Measurements from ENCODE around the gene TMEM229B. TPM values are rescaled to one million over a fixed set of nuclear protein-coding genes. Genes with fewer than 3 reads are reported as not detected.
A peak's percentile ranks its signal among the peaks of the same experiment; 100 is the strongest.

TMEM229B gene
- total and polyA plus RNA-seq, 8 donors = 1.9 to 7.5 (median 3.7) TPM

GRCh38 chr14:67516676-67517075, 28.2 kb upstream of the TMEM229B start:
- ATAC-seq (no peak), DNase-seq (no peak), FAIRE-seq (no peak)
- intact Hi-C loops (cut with DNase I) = no loop called here
- Histone ChIP-seq H3K36me3 (no peaks in the 10 kb centered on the region), H3K4me1 (peaks cover 0 to 14% (median 13%) of the 10 kb centered on the region in 3 donors), H3K27me3 (no peaks in the 10 kb centered on the region), H3K9me3 (no peaks in the 10 kb centered on the region), H3K4me3 (no peak overlapping the region), H3K27ac (no peak overlapping the region)
- no peak for TF ChIP-seq CTCF (IDR thresholded peaks at IDR 0.05)
- 42 to 58% methylated on average over 2 of the region's 2 CpGs for WGBS, 2 donors

DNA sequence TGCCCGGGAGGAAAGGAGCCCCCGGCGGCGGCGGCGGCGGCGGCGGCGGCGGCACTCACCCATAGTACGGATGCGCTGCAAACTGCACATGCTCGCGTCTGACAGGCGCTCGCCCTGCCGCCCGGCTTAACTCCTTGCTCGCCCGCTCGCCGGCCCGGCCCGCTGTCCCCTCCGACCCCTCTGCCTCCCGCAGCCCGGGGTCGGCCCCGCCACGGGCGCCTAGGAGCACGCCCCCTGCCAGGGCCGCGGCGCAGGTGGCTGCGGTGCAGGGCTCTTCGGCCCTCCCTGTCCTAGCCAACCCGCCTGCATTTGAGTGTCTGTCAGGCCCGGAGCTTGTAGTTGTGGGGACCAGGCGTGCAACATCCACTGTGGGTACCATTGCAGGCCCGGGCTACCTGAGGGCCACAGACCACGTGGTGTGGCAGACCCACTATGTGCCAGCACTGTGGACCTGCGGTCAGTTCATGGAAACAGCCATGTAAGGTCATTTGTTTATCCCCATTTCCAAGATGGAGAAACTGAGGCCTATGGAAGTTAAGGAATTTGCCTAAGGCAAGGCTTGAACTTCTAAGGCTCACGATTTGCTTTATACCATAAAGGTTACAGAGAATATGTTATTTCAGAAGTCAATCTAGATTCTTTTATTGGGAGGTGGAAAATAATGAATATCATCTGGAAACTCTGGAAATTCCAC, 27.0 kb upstream of the TMEM229B start:
- no peak for FAIRE-seq
- WGBS, 2 donors = 5 to 7% methylated on average over 32 to 45 of the region's 45 CpGs
- peak in 3 of 4 donors; percentile 5 to 56 (median 9) for ATAC-seq
- no peaks in the 10 kb centered on the region for H3K9me3 ChIP-seq
- peak in 4 of 6 donors; percentile 21 to 74 (median 58) for DNase-seq
- H3K27ac ChIP-seq = peak overlapping the region in 3 of 4 donors; percentile 82 to 88 (median 87)
- H3K36me3 ChIP-seq = no peaks in the 10 kb centered on the region
- intact Hi-C loops (cut with DNase I) = no loop called here
- H3K27me3 ChIP-seq = no peaks in the 10 kb centered on the region
- peaks cover 0 to 14% (median 13%) of the 10 kb centered on the region in 3 donors for H3K4me1 ChIP-seq
- TF ChIP-seq CTCF (IDR thresholded peaks at IDR 0.05) = no peak
- peak overlapping the region; percentile 57 to 89 (median 86) for H3K4me3 ChIP-seq

- FAIRE-seq = no peak
- no peaks in the 10 kb centered on the region for H3K9me3 ChIP-seq
- H3K4me1 ChIP-seq = peaks cover 0 to 14% (median 13%) of the 10 kb centered on the region in 3 donors
- H3K27ac ChIP-seq = peak overlapping the region; percentile 59 to 88 (median 84)
- peak overlapping the region; percentile 57 to 89 (median 86) for H3K4me3 ChIP-seq
- peak; percentile 24 to 80 (median 50) for DNase-seq
- ATAC-seq = peak; percentile 59 to 75 (median 65)
- no peaks in the 10 kb centered on the region for H3K36me3 ChIP-seq
- 1% methylated on average over 48 to 75 of the region's 75 CpGs for WGBS, 2 donors
- no peak for TF ChIP-seq CTCF (IDR thresholded peaks at IDR 0.05)
- H3K27me3 ChIP-seq = no peaks in the 10 kb centered on the region
- intact Hi-C loops (cut with DNase I) = no loop called here
These were observed 26.3 kb upstream of the TMEM229B start for GRCh38 chr14:67514650-67515385.

- peak overlapping the region; percentile 59 to 88 (median 84) for H3K27ac ChIP-seq
- peak overlapping the region; percentile 57 to 89 (median 86) for H3K4me3 ChIP-seq
- H3K27me3 ChIP-seq = no peaks in the 10 kb centered on the region
- no peak for TF ChIP-seq CTCF (IDR thresholded peaks at IDR 0.05)
- intact Hi-C loops (cut with DNase I) = no loop called here
- no peak for FAIRE-seq
- peaks cover 0 to 14% (median 13%) of the 10 kb centered on the region in 3 donors for H3K4me1 ChIP-seq
- no peaks in the 10 kb centered on the region for H3K9me3 ChIP-seq
- no peaks in the 10 kb centered on the region for H3K36me3 ChIP-seq
- ATAC-seq = peak; percentile 35 to 55 (median 44)
- WGBS, 2 donors = 10 to 12% methylated on average over 9 of the region's 9 CpGs
- peak in 5 of 6 donors; percentile 22 to 73 (median 44) for DNase-seq
These were observed 25.7 kb upstream of the TMEM229B start for GRCh38 chr14:67514203-67514607.
